HG03135 (cell line): ENCODE measurements around the gene SETD1A.

Experiments
- ATAC-seq: cut with Tn5 transposase; IDR thresholded peaks from one replicate; pipeline ENCODE4 v1.9.1; 2021; ENCODE audit warnings: mild to moderate bottlenecking, moderate library complexity; ENCODE audit not compliant: unreplicated experiment

Gene SETD1A

DNA sequence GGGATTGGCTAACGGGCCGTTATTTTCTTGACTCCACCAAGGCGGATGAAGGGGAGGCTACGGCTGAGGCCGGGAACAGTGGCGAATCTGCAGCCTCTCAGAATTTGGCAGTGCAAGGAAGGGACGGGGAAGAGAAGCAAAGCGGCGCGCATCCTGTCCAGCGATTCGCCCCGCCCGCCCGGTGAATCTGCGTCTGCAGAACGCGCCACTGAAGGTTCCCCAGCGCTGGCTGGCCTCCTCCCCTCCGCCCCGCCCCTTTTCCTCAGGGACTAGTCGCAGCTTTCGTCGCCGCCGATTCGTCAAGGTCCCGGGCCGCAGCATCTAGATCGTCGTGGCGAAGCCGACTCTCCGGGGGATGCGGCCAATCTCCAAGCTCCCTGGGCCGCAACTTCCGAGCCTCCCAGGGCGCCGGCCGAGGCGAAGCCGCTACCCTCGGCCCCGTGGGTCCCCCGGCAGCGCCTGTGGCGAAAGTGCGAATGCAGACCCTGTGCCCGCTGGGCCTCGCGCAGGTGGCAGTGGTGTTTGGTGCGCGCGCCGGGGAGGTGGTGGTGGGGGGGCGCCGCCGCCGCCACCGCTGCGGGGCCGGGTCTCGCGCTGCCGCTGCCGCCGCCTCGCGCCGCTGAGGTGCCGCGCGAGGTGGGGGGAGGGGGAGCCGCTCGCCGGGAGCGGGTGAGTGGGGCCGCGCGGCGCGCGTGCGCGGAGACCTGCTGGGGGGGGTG is at the start of gene SETD1A:
Gene SETD1A (plus strand): TSS at position 299 of the 719 bp plus-strand sequence. CDS start 978 bp downstream, outside the sequence.
- peak; percentile 80 for ATAC-seq

DNA sequence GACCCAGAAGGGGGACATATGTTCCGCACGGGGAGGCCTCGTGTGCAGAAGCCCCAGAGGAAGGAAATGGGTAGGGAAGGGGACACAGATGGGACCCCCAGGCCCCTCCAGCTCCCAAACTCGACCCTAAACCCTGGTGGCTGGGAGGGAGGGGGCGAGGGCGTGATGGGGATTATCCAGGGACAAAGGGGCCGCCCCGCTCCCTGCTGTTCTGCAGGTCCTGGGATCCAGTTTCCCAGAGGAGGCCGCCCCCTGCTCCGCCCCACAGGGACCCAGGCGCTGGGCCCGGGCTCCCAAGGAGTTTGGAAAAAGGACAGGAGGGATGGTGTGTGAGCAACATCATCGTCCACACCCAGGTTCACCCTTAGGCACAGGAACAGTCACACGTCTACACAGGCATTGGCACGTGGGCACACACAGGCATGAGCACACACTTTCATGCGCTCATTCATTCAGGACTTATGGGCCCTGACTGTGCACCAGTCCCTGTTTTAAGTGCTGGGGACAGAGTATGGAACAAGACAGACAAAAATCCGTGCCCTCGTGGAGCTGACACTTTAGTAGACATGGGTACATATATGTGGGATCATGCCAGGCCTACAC is 47.0 kb upstream of the SETD1A start:
- ATAC-seq, result no peak

DNA sequence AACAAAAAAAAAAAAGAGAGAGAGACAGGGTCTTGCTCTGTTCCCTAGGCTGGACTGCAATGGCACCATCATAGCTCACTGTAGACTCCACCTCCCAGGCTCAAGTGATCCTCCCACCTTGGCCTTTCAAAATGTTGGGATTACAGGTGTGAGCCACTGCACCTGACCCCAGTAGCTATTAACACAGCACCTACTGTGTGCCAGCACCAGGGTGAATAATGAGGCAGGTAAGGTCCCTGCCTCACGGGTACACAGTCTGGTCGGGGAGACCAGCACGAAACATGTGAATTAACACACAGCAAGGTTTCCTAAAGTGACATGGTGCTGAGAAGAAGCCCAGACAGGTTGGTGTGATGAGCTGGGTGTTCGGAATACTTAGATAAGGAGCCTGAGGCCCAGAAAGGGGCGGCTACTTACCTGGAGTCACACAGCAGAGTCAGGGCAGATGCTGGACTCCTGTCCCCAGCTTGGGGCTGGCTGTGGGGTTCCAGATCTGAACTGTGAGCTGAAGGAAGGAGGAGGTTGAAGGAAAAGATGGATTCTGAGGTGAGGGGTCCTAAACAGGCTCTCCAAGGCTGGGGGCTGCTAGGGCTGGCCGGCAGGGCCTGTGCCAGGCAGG is 44.7 kb upstream of the SETD1A start:
- ATAC-seq, result no peak

DNA sequence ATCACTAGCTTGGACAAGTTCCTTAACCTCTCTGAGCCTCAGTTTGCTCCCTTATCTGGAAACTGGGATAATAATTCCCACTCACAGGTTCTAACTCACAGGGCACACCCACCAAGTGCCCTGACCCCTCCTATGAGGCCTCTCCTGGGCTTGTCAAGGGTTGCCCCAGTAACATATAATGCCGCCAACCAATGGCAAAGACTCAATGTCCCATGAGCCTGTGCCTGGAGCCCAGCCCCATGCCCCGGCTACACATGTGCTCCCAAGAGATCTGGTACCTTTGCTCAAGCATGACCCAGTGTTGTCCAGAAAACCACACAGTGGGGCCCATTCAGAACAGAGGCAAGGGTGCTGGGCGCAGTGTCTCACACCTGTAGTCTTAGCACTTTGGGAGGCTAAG is 42.7 kb upstream of the SETD1A start:
- no peak for ATAC-seq

DNA sequence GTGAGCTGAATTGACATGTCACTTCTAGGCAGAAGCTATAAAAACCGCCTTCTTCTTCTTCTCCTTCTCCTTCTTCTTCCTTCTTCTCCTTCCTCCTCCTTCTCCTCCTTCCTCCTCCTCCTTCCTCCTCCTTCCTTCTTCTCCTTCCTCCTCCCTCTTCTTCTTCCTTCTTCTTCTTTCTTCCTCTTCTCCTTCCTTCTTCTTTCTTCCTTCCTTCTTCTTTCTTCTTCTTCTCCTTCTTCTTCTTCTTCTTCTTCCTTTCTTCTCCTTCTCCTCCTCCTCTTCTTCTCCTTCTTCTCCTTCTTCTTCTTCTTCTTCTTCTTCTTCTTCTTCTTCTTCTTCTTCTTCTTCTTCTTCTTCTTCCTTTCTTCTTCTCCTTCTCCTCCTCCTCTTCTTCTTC is 38.9 kb upstream of the SETD1A start:
- ATAC-seq, result no peak

DNA sequence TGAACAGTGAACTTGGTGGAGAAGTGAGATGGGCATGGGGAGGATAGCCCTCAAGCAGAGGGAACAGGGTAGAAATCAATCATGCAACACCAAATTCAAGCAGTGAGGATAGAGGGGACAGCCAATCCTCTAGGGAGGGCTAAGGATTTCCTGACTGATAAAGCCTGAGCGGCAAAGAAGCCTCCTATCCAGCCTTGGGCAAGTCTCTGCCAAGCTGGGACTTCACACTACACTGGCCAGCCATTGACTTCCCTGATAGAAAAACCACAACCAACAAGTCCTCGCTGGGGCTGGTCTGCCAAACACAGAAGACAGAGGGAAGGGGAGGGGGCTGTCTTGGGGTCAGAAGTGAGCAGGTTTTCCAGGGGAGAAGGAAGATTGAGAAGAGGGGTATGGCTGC is 36.7 kb upstream of the SETD1A start:
- no peak for ATAC-seq

DNA sequence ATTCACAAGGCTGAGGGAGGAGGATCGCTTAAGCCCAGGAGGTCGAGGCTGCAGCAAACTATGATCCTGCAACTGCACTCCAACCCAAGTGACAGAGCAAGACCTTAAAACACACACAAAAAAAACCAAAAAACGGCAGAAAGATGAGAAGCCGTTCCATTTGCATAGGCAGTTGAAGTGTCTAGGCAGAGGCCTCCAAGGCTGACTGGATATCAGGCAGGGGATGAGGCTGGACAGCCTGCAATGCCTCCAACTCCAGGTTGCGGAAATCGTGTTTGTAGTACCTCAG is 36.2 kb upstream of the SETD1A start:
- ATAC-seq, result no peak

DNA sequence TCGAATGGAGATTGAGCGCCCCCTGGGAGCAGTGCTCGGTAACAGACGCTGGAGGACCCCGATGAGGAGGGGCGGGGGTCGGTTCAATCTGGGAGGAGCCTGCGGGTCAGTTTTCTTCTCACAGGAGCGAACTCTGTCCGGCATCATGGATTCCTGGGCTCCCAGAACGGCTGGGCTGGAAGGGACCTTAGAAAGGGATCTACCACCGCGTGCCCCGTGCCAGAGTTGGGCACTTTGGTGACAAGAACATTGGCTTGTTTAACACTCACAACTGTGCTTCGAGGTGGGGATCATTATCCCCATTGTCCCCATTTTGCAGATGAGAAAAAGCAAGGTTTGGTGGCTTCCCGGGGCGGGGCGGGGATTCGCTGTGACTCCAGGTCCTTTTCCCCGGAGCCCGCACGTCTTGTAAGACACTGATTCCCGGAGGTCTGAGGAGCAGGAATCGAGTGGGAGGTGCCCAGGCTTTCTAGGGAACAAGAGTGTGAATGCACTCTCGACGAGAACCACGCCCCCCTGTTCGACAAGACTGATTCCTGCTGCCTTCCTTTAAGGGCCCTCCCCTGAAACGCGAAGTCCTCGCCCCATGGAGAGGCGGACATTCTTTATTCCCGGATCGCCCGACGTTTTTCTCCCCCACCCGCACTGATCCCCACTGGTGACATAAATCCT is 35.7 kb upstream of the SETD1A start:
- ATAC-seq, result no peak

DNA sequence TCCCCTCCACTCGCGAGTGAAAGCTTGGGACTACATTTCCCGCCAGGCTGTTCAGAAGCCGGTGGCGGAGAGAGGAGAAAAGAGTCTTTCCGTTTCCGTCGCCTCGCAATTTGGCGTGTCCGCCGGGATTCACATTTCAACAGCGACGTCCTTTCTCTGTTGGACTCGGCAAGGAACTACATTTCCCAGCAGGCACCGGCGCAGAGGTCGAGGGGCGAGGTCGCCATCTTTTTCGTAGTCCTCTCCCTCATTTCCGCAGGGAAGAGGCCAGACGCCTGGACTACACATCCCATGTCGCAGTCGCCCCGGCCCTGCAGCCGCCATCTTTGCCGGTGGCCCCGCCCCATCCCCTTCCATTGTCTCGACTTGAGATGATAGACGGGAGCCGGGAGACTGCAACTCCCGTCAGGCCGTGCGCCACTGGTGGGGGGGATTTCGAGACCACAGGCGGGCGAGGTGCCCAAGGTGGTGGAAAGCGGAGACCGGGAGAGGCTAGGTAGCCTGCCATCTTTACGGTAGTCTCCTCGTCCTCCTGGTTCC is 35.1 kb upstream of the SETD1A start:
- ATAC-seq, result peak; percentile 66

DNA sequence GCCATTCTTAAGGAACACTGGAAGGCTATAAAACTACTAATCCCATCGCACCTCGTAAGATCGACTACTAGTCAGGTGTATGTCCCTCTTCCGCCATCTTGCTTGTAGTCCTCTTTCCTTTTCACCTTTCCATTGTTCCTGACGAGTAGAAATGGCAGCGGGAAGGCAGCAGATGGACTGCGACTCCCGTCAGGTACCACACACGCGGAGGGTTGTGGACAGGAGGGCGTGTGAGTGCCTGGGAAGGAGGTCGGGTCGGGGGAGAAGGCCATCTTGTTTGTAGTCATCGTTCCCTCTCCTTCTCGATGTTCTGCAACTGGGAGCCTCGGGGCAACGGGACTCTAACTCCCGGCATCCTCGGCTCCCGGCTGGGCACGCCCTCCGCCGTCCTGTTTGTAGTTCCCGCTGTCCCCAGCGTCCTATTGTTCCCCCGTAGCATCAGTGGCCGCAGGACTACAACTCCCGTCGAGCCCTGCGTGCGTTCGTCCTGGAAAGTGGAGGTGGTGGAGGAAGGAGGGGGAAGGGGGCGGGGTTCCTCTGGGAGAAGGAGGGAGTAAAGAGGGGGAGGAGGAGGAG is 34.5 kb upstream of the SETD1A start:
- peak; percentile 68 for ATAC-seq

DNA sequence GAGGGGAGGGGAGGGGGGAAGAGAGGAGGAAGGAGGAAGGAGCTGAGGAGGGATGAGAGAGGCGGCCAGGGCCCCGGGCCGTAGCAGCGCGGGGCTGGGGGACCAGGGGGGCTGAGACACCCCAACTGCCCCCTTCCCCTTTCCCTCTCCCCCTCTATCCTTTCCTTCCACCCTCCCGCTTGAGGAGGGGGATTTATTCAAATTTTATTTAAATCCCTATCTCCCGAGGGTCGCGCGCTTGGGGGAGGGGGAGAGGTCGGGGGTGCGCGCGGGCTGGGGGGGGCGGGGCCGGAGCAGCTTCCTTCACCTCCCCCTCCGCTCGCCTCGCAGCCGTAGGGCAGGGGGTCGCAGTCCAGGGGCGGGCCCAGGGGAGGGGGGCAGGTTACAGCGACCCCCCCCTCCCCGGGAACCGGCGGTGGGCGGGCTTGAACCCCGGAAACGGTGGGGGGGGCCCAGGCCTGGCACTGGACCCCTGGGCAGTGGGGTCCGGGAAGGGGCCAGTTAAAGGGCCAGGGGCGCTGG is 33.9 kb upstream of the SETD1A start, which contains the start of gene FBXL19:
Gene FBXL19 (plus strand): TSS at position 19 of the 522 bp plus-strand sequence. CDS start 2,183 bp downstream, outside the sequence.
- ATAC-seq, result no peak

DNA sequence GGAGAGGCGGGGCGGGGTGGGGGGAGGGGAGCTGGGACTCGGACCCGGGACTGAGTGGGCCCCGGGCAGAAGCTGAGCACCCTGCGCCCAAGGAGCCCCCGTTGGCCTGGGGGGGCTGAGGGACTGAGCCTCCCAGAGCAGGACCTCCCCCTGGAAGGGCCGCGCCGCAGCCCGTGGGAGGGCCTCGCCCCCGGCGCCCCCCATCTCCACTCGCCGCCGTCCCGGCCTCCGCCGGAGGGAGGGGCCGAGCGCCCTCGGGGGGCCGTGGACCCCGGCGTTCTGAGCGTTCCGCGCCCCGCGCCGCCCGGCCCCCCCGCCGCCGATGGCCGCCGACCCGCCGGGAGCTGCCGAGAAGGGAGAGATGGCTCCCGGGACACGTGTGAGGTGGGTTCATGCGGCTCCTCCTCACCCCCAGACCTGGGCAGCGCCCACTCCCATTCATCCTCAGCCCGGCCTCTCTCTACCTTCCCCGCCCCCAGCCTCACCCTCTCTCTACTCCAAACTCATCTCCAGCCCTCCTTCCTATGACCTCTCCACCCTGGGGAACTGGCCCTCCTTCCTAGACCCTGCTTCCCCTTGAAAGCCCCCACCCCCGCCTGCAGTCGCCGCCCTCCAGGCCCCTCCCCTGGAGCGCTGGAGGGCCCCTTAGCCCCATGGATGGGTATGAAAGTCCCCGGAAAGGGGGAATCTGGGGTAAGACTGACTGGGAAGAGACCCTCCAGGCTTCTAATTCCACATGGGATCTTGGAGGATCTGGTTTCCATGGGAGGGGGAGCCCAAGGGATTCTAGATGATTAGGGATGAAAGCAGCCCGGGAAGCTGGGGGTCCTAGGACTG is 33.3 kb upstream of the SETD1A start:
- no peak for ATAC-seq

DNA sequence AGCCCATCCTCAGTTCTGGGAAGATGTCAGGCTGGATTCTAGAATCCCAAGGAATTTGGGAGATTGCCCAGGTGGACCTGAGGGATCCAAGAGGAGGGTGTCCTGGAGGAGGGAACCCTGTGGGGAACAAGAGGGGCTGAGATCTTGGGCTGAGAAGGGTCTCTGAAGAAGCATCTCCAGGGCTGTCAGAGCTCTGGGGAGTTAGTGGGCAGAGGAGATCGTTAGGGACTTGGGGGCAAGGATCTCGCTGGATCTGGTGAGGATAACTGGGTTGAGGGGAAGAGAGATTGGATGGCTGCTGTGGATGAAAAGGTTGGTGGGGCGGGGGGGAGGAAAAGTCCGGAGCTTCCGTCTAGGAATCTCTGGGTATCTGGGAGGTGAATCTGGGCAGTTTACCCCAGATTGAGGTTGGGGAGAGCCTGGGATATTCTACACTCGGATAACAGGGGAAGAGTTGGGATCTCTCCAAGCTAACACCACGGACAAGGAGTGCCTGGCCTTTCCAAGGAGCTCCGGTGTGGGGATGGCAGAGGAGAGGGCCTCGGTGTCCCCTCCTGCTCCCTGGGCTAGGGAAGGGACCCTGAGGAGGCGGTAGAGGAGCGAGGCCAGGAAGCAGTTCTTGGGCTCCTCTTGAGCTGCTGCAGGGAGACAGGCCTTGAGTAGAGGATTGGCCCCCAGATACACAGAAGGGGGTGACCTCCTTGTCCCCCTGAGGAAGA is 32.5 kb upstream of the SETD1A start:
- no peak for ATAC-seq

DNA sequence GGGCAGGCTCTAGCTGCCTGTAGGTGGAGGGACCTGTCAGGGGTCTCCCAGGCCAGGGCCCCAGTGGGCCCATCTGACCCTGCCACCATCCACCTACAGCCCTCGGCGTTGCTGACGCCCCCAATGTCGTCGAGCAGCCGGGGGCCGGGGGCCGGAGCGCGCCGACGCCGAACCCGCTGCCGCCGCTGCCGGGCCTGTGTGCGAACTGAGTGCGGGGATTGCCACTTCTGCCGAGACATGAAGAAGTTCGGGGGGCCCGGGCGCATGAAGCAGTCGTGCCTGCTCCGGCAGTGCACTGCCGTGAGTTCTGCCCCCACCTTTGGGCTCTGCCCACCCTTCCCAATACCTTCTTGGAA is 31.9 kb upstream of the SETD1A start:
- no peak for ATAC-seq

DNA sequence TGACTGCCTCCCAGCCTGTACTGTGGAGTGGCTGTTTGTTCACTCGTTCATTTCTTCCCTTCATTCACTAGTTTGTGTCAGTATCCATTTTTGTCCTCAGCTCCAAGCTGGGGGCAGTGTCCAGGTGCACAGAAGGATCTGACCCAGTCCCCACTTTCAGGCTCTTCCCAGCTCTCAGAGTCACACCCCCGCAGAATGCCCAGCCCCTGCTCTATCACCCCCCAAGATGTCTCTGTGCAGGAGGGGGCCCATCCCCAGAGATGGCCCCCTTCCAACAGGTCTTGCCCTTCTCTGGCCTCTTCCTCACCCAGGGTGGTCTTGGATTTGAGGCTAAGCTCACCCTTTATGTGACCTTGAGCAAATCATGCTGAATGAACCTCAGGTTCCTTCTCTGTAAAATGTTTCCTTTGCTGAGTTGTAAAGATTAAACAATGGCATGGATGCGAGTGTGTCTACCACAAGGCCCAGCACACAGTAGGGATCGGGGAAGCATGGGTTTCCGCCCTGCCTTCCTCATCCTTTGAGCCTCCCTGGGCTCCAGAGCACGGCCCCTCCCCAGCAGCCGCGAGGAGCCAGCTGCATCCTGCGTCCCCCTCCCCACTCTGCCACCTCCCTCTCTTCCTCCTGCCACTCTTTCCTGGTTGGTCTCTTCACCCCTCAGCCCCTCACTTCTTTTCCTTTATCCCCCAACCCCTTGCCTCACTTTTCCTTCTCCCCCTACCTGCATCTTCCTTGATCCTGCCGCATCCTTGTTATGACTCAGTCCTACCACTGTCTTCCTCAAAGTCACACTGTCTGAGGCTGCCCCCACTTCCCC is 31.4 kb upstream of the SETD1A start:
- ATAC-seq, result no peak

DNA sequence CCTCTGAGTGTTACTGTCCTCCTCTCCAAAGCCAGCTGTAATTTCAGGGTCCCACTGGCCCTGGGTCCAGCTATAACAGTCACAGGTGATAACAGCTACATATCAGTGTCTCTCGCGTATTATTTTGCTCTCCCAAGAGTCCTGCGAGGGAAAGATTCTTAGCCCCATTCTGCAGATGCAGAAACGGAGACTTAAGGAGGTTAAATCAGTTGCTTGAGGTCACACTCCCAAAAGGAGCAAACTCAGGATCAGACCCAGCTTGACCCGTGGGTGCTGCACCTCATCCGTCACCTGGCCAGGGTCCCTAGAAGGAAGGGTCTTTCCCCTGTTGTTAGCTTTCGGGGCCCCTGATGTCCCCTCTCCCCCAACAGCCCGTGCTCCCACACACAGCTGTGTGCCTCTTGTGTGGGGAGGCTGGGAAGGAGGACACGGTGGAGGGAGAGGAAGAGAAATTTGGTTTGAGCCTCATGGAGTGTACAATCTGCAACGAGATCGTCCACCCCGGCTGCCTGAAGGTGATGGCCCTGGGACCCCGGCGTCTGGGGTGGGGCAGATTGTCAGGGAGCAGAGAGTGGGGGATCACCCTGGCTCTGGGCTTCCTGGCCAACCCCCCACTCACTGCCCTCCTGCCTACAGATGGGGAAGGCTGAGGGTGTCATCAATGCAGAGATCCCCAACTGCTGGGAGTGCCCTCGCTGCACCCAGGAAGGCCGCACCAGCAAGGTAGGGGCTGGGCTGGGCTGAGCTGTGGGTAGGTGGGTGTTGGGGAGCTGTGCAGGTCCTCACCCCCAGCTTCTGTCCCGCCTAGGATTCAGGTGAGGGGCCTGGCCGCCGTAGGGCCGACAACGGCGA is 30.4 kb upstream of the SETD1A start:
- ATAC-seq, result no peak

DNA sequence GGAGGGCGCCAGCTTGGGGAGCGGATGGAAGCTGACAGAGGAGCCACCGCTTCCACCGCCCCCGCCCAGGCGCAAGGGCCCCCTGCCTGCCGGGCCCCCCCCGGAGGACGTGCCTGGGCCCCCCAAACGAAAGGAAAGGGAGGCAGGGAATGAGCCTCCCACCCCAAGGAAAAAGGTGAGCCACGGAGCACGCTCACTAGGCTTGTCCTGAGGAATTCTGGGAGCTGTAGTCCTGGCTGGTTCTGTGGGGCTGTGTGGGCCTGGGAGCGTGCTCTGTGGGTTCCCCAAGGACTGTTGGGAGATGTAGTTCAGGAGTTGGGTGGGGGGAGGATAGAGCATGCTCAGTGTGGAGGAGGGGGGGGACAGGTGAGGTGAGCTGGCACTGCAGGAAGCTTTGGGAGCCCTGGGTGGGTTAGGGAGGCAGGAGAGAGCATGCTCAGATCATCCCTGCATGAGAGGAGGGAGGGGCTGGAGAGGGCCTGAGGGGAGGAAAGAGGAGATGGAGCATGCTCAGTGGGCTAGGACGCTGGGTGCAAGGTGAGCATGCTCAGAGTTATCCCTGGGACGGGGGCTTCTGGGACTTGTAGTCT is 29.7 kb upstream of the SETD1A start:
- ATAC-seq, result no peak
